Stimulated activated CD8-positive, alpha-beta memory T cell treated with anti-CD3 and anti-CD28 coated beads, Interleukin-4, amount 100 ng/mL, for 1 hour (primary cell): ENCODE data around the gene BIRC5.
A peak's percentile ranks its signal among the peaks of the same experiment; 100 is the strongest.

Experiments
- DNase-seq, 2 donors: peaks; one replicate each; pipeline ENCODE4 v3.0.0-alpha.2; 2020; ENCODE audit warnings: low read depth in 2 of 2, low spot score in 1 of 2

BIRC5 gene

DNA sequence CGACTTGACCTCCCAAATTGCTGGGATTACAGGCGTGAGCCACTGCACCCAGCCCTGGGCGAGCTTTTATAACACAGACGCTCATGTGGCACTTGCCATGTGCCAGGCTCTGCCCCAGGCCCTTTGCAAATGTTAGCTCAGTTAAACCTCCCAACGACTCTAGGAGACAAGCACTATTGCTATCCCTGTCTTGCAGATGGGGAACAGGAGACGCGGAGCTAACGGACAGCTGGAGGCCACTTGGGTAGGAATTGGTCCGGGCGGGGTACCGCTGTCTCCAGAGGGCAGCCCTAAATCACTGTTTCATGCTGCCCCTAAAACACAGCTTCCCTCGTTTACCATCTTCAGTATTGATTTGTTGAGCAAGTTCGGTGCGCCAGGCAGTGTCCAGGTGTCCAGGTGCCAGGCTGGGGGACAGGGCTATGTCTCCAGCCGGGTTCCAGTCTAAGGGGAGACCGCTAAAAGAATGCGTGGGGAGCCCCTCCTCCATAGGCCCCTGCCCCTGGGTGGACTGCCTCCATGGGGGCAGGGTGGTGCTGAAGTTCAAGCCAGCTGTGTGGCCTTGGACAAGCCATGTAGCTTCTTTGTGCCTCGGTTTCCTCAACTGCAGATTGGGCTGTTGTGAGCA is 41.1 kb downstream of the BIRC5 start:
- no peak for DNase-seq

DNA sequence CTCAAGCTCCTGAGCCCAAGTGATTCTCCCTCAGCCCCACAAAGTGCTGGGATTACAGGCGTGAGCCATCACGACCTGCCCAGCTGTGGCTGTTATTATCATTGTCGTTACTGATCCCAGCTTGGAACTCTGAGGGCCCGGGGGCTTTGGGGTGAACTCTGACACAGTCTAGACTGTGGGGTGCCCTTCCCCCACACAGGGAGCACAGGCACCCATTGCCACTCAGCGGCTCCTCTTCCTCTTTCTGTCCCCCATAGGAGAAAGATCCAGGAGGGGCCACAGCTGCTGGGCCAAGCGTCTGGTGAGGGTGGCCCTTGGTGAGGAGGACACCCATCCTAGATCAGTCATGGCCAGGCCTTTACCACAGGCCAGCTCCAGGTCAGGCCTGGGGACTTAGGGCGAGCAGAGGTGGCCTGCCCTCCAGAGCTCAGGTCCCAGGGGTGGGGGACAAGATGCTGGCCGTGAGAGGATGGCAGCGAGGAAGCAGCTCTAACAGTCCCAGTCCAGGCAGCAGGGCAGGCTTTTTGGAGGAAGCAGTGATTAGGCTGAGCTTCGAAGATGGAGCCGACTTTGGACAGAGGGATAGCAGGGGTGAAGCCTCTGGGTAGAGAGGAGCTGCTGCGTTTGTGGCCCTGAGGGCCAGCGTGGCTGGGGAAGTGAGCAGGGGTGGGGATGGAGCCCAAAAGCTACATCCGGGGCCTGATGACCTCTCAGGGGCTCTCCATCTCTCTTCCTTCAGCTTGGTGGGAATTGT is 42.1 kb downstream of the BIRC5 start:
- no peak for DNase-seq

GRCh38 chr17:78256707-78257591 is 42.9 kb downstream of the BIRC5 start:
- no peak for DNase-seq

DNA sequence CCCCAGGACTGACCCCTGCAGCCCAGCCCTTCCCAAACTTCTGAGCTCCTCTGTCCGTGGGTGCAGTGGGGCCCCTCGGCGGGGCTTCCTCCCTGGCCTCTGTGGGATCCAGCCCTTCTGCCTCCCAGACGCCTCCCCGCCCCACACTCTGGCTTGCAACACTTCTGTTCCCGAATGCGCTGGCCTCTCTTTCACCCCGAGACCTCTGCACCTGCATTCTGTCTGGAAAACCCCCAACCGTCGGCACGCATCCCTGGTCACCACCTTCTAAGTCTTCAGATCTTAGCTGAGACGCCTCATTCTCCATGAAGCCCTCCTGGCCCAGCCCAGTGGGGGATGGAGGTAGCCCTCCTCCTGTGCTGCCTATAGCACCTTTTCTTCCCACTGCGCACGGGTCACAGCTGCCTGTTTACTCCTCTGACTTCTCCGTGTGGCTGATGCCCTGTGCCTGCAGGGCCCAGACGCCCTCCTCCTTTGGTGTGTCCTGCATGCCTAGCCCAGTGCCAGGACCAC is 43.8 kb downstream of the BIRC5 start:
- DNase-seq = no peak

GRCh38 chr17:78258323-78259191 is 44.5 kb downstream of the BIRC5 start:
- DNase-seq = peak; percentile 17 to 35

DNA sequence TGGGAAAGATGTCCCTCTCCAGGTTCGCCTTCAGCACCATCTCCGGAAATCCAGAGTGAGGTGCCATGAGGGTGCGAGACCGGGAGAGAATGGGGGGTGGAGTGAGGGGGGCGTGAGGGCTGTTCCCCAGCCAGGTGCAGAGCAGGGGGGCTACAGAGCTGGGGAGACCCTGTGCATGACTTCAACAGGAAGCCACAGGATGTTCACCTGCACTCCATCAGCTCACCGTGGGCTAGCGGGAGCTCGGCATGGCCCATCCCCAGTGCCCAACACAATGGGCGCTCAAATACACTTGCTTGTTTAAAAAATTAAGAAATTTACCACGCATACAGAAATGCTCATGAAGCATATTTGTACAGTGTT is 45.1 kb downstream of the BIRC5 start:
- no peak for DNase-seq

GRCh38 chr17:78263063-78263735 is 49.1 kb downstream of the BIRC5 start:
- no peak for DNase-seq

GRCh38 chr17:78263736-78264340 is 49.8 kb downstream of the BIRC5 start:
- DNase-seq = no peak

- no peak for DNase-seq
Measured at GRCh38 chr17:78264590-78264989, 50.5 kb downstream of the BIRC5 start.

GRCh38 chr17:78265121-78265520 is 51.1 kb downstream of the BIRC5 start:
- DNase-seq = no peak

GRCh38 chr17:78266231-78266631 is 52.2 kb downstream of the BIRC5 start:
- no peak for DNase-seq

- DNase-seq = no peak
Measured at GRCh38 chr17:78266771-78267170, 52.7 kb downstream of the BIRC5 start.

DNA sequence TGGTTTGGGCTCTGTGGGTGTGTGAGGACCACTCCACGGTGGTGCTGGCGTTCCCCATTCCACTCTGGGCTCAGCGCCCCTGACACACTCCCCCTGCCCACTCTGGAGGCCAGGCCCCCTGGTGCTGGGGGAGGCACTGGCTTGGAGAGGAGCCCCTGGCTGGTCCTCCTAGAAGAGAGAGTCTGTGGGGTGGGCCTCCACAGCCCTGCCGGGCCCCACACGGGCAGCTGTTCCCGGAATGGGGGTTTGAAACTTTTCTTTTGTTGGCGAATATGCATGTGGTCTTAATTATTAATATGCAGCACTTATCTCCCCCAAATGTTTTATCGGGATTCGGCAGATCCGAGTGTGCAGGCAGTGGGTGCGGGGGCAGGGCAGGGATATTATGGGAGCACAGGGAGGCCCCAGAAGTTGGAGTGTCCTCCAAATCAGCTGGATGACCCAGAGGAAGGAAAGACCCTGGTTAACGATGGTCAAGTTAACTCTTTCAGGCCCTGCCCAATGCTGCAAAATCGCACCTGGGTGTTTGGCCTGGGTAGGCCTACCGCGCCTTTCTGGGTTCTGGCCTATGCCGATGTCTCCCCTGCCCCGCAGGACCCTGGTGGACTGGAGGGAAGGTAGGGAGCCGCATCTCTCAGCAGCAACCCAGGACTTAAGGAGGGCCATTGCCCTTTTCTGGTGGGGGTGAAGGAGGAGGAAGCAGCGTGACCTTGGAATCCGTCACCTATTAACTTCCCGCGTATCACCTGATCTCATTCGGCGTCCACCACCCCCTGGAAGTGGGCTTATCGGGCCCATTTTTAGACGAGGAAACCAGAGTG is 53.4 kb downstream of the BIRC5 start:
- no peak for DNase-seq

- DNase-seq = no peak
Measured at GRCh38 chr17:78268191-78268874, 54.3 kb downstream of the BIRC5 start.

GRCh38 chr17:78268951-78269905 is 55.2 kb downstream of the BIRC5 start:
- DNase-seq = no peak

DNA sequence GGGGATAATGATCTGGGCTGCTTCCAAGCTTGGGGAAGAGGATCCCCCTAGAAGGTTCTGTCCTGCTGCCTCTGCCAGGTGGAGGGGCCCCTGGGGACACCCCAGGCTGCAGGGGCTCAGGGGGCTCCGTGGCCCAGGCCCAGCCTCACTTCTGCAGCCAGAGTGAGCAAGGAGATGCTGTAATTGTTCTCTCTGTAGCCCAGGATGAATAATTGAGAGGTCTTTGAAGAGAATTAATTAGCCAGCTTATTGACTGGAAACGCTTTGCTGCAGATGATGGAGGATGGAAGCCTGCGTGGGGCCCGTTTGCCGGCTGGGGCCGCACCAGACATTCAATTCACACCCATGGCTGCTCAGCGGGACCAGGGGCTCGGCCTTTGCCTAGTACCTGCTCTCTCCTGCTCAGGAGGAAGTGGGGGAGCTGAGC is 55.9 kb downstream of the BIRC5 start:
- DNase-seq = no peak
